Right lobe of liver (tissue), 6 donors: ENCODE measurements around the gene DPEP2NB. TPM values are rescaled to one million over a fixed set of nuclear protein-coding genes. Genes with fewer than 3 reads are reported as not detected.
A peak's percentile ranks its signal among the peaks of the same experiment; 100 is the strongest.
"Not testable (repeated sequence)": the region's sequence is repeated elsewhere in the genome, so short reads cannot be mapped to it uniquely, and the experiment has no call there.

Experiments used
- ATAC-seq, 4 donors: fragments of 200-7000 bp; cut with Tn5 transposase; one replicate each; pipeline ENCODE4 v1.9.1; 2020; ENCODE audit warnings: mild to moderate bottlenecking in 4 of 4, moderate library complexity in 4 of 4
- DNase-seq, 3 donors: peaks; one replicate each; pipeline ENCODE4 v3.0.0-alpha.2; 2020
- H3K27ac ChIP-seq, 3 donors: fragments of 200-600 bp; one replicate each; pipeline ENCODE4 v1.8.0; 2022
- H3K27me3 ChIP-seq, 2 donors: fragments of 200-600 bp; one replicate each; pipeline ENCODE4 v1.8.0; 2022
- H3K36me3 ChIP-seq, 4 donors: fragments of 200-600 bp; sonication (generic) in 1 of 4; one replicate each; pipeline versions ENCODE4 v1.5.1 to v1.8.0; 2017 to 2022; ENCODE audit warnings: control low read depth in 1 of 4
- H3K4me1 ChIP-seq, 4 donors: fragments of 200-600 bp; sonication (generic) in 1 of 4; one replicate each; pipeline versions ENCODE4 v1.5.1 to v1.8.0; 2017 to 2022; ENCODE audit warnings: control low read depth in 1 of 4
- H3K4me3 ChIP-seq, 3 donors: fragments of 200-600 bp; one replicate each; pipeline ENCODE4 v1.8.0; 2022
- H3K9me3 ChIP-seq, 4 donors: fragments of 200-600 bp; sonication (generic) in 1 of 4; one replicate each; pipeline versions ENCODE4 v1.5.1 to v1.8.0; 2017 to 2022; ENCODE audit warnings: control low read depth in 1 of 4
- POLR2A ChIP-seq: fragments of 450-650 bp; IDR thresholded peaks from one replicate; pipeline ENCODE4 v1.6.1; 2017; ENCODE audit warnings: antibody characterized with exemption, mild to moderate bottlenecking
- WGBS: methylation state at CpG from one replicate; pipeline ENCODE4 v1.1.6; 2018; ENCODE audit warnings: low coverage, low lambda C conversion rate; ENCODE audit not compliant: insufficient coverage; ENCODE audit errors: missing lambda C conversion rate; 5-methylcytosine and 5-hydroxymethylcytosine counted together
- intact Hi-C, 2 donors: fragments of 100-400 bp; cut with DNase I; formaldehyde crosslinking; loops; one replicate each; pipeline versions ENCODE4 v1.11.2 to v1.14.1; 2022
- total RNA-seq, 6 experiments: library from RNA; depleted of rRNA in 2 of 6; stranded (reverse); fragments of >200 nt in 2 of 6; fragmentation: NEBNext Ultra II Directional in 3 of 6; extraction: Animal tissue kit (Norgen Biotek cat#: 25700) in 3 of 6; gene quantifications; one replicate each; pipeline versions ENCODE4 v1.1.0 to v1.2.4, GENCODE V29; 2016 to 2023
- TF ChIP-seq, protein P1 (sequence below), 4 donors: fragments of 200-600 bp in 3 of 4; fragments of 450-650 bp in 1 of 4; IDR thresholded peaks; one replicate each; pipeline versions ENCODE4 v1.5.1 to v1.8.0; 2016 to 2022; ENCODE audit warnings: antibody characterized with exemption in 4 of 4, mild to moderate bottlenecking in 2 of 4
- donor health status: DM: no; HTN: yes; CAD: no.
- donor health status: DM: no; HTN: no; CAD: no.
- donor health status: DM: no; HTN: no; CAD: no.
- donor health status: DM: no; HTN: yes; CAD: no.
- donor health status: DM: no; HTN: yes; CAD: no.

Gene DPEP2NB
- total RNA-seq, 6 experiments from 2014 or later = not detected

DNA sequence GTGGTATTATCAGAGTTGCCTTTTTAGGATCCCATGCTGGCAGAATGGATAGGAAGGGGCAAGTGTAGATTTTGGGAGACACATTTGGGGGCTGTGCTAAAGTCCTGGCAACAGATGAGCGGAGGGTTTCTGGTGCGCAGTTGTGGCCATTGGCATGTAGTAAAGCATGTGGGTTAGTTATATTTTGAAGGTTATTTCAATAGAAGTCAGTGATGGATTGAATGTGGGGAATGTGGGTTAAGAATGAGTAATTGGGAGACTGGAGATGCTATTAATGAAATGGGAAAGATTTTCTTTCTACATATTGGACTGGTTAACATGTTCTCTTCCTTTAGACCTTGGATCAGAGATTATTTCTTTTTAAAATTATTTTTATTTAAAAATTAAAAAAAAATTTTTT is 17.4 kb upstream of the DPEP2NB start:
- TF ChIP-seq POLR2A = no peak
- TF ChIP-seq, protein P1, sequence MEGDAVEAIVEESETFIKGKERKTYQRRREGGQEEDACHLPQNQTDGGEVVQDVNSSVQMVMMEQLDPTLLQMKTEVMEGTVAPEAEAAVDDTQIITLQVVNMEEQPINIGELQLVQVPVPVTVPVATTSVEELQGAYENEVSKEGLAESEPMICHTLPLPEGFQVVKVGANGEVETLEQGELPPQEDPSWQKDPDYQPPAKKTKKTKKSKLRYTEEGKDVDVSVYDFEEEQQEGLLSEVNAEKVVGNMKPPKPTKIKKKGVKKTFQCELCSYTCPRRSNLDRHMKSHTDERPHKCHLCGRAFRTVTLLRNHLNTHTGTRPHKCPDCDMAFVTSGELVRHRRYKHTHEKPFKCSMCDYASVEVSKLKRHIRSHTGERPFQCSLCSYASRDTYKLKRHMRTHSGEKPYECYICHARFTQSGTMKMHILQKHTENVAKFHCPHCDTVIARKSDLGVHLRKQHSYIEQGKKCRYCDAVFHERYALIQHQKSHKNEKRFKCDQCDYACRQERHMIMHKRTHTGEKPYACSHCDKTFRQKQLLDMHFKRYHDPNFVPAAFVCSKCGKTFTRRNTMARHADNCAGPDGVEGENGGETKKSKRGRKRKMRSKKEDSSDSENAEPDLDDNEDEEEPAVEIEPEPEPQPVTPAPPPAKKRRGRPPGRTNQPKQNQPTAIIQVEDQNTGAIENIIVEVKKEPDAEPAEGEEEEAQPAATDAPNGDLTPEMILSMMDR (IDR thresholded peaks at IDR 0.05) = no peak
- H3K4me3 ChIP-seq = no peak overlapping the region
- no peak for ATAC-seq
- H3K36me3 ChIP-seq = peaks cover 0 to 3% (median 0%) of the 10 kb centered on the region in 4 donors
- no peak for DNase-seq
- H3K27ac ChIP-seq = no peak overlapping the region
- H3K27me3 ChIP-seq = no peaks in the 10 kb centered on the region
- no peaks in the 10 kb centered on the region for H3K9me3 ChIP-seq
- 100% methylated on average over 2 of the region's 2 CpGs for WGBS
- intact Hi-C loops = no loop called here
- H3K4me1 ChIP-seq = no peaks in the 10 kb centered on the region

DNA sequence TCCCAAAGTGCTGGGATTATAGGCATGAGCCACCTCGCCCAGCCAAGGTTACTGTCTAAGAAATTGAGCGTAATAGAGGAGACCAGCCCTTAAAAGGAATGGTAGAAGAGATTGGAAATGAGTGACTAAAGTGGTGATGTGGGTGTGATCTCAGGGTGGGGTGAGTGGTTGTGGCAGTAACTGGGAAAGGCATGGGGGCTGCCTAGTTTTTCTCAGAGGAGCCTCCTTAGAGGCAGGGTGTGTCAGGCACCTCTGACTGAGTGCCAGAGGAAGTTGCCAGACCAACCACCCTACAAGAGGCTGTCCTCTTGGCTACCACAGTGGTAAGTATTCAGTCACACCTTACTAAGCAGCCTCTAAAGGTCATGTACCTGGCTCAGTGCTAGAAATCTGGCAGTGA is 16.2 kb upstream of the DPEP2NB start:
- TF ChIP-seq, protein P1 (IDR thresholded peaks at IDR 0.05) = no peak
- no peak for TF ChIP-seq POLR2A
- Histone ChIP-seq H3K4me3 (no peak overlapping the region), H3K4me1 (no peaks in the 10 kb centered on the region), H3K9me3 (no peaks in the 10 kb centered on the region), H3K36me3 (peaks cover 0 to 3% (median 0%) of the 10 kb centered on the region in 4 donors), H3K27ac (no peak overlapping the region), H3K27me3 (no peaks in the 10 kb centered on the region)
- ATAC-seq (no peak), DNase-seq (no peak)
- intact Hi-C loops = no loop called here
- WGBS = no CpG with 5 or more reads among the region's 2 CpGs

DNA sequence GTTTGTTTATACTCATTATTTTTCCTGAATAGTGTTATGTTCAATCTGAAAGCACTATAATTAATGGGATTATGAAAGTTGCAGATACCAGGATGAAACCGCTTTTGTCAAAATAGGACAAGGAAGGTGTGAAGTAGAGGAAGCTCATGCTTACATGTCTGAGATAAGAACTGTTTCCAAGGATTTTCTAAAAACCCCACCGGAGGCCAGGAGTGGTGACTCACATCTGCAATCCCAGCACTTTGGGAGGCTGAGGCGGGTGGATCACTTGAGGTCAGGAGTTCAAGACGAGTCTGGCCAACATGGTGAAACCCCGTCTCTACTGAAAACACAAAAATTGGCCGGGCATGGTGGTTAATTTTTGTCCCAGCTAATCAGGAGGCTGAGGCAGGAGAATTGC is 14.4 kb upstream of the DPEP2NB start:
- intact Hi-C loops, H3K4me3 ChIP-seq, H3K27me3 ChIP-seq, DNase-seq, H3K9me3 ChIP-seq, ATAC-seq, H3K27ac ChIP-seq, H3K36me3 ChIP-seq, H3K4me1 ChIP-seq: not testable (repeated sequence)
- WGBS = 69% methylated on average over 5 of the region's 6 CpGs

DNA sequence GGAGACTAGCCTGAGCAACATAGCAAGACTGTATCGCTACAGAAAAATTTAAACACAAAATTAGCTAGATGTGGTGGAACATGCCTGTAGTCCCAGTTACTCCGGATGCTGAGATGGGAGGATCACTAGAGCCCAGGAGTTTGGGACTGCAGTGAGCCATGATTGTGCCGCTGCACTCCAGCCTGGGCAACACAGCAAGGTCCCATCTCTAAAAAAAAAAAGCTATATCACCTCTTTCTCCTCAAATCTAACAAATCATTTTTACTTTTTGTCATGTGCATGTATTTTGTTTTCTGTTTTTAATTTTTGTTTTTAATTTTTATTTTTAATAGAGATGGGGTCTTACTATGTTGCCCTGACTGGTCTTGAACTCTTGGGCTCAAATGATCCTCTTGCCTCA is 13.3 kb upstream of the DPEP2NB start:
- intact Hi-C loops = no loop called here
- TF ChIP-seq POLR2A = no peak
- TF ChIP-seq, protein P1 (IDR thresholded peaks at IDR 0.05) = no peak
- DNase-seq (no peak), ATAC-seq (no peak)
- Histone ChIP-seq H3K9me3 (no peaks in the 10 kb centered on the region), H3K27ac (no peak overlapping the region), H3K36me3 (peaks cover 0 to 3% (median 0%) of the 10 kb centered on the region in 4 donors), H3K27me3 (no peaks in the 10 kb centered on the region), H3K4me3 (no peak overlapping the region), H3K4me1 (peaks cover 0 to 3% (median 2%) of the 10 kb centered on the region in 4 donors)
- 100% methylated on average over 1 of the region's 3 CpGs for WGBS

DNA sequence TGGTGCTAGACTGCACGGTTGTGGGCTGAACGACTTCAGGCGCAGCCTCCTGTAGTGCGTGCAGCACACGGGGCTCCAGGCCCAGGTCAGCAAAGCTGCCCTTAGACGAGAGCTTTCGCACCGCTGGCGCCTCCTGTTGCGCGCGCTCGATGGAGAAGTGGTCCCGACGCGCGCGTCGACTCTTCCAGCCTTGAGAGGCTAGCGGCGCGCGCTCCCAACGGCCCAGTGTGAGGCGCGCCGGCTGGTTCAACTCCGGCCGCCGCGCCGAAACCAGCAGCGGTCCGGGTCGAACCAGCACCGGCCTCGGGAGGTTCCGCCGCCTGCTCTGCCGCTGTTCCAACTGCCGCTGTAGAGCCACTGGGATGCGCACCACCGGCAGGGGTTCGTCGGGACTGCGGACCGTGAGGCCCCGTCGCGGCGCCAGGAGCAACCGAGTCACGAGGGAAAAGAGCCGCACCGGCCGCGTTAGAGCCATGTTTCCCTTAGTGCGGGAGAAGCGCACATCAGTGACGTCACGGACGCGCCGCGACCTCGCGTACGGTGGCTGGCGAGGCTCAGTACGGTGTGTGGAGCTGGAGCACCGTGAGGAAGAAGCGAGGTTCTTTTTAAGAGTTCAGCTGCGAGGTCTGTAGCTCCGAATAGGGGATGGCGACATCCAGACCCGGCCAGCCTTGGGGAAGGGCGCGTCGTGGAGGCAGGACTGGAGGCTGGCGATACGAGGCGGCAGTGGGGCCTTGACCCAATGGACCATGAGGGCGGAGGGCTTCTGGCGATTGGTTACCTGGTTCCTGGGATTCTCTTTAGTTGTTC is 7.2 kb upstream of the DPEP2NB start, which contains the start of the genes DDX28 and DUS2:
DDX28 (minus strand) TSS at position 505 of the 810 bp plus-strand sequence; CDS start at position 475, 30 bp downstream.
DUS2 (plus strand) TSS at position 557 of the 810 bp plus-strand sequence. CDS start 14,740 bp downstream, outside the sequence.
- H3K27ac ChIP-seq = peak within 1 kb of the TSS; percentile 67 to 77 (median 71)
- peak; percentile 90 to 94 (median 94) for DNase-seq
- intact Hi-C loops = no loop called here
- no peaks in the 10 kb centered on the region for H3K9me3 ChIP-seq
- no CpG with 5 or more reads among the region's 84 CpGs for WGBS
- no peaks in the 10 kb centered on the region for H3K36me3 ChIP-seq
- H3K27me3 ChIP-seq = no peaks in the 10 kb centered on the region
- H3K4me3 ChIP-seq = peak within 1 kb of the TSS; percentile 68 to 99 (median 96)
- TF ChIP-seq, protein P1 (IDR thresholded peaks at IDR 0.05) = no peak
- TF ChIP-seq POLR2A = peak; percentile 45
- H3K4me1 ChIP-seq = peaks cover 0 to 19% (median 10%) of the 10 kb centered on the region in 4 donors
- ATAC-seq = peak; percentile 95 to 99 (median 98)
